Measurements from ENCODE around the gene PI3.

- TF ChIP-seq CTCF (conservative IDR thresholded peaks at IDR 0.05; ENCODE audit: low read depth in 2 of 2) = no peak
- no peak for TF ChIP-seq EZH2 (IDR thresholded peaks at IDR 0.05; ENCODE audit: low read depth, unreplicated experiment)
- TF ChIP-seq NANOG (IDR thresholded peaks at IDR 0.05; ENCODE audit: borderline replicate concordance) = no peak
- TF ChIP-seq CREB1 (CRISPR knock-in tag; IDR thresholded peaks at IDR 0.05; ENCODE audit: low read depth) = no peak
- TF ChIP-seq ZNF114 (CRISPR knock-in tag; IDR thresholded peaks at IDR 0.05) = no peak
- TF ChIP-seq EZH2phosphoT487 (IDR thresholded peaks at IDR 0.05; ENCODE audit: unreplicated experiment) = no peak
- no peak for TF ChIP-seq REST (IDR thresholded peaks at IDR 0.05; ENCODE audit: unreplicated experiment)
- no peak for TF ChIP-seq POLR2AphosphoS5 (IDR thresholded peaks at IDR 0.05; ENCODE audit: low read depth)
- no peak for TF ChIP-seq ETS1 (IDR thresholded peaks at IDR 0.05)
- TF ChIP-seq ZNF462 (CRISPR knock-in tag; IDR thresholded peaks at IDR 0.05) = no peak
Measured at GRCh38 chr20:45163083-45163803, 11.5 kb upstream of the PI3 start.

Measured in GM23338 (cell line).